ENCODE measurements around the gene ZNF747. TPM values are rescaled to one million over a fixed set of nuclear protein-coding genes. Genes with fewer than 3 reads are reported as not detected.

Gene ZNF747
- total RNA-seq, 1 experiment from 2014 or later: 8.9 TPM

DNA sequence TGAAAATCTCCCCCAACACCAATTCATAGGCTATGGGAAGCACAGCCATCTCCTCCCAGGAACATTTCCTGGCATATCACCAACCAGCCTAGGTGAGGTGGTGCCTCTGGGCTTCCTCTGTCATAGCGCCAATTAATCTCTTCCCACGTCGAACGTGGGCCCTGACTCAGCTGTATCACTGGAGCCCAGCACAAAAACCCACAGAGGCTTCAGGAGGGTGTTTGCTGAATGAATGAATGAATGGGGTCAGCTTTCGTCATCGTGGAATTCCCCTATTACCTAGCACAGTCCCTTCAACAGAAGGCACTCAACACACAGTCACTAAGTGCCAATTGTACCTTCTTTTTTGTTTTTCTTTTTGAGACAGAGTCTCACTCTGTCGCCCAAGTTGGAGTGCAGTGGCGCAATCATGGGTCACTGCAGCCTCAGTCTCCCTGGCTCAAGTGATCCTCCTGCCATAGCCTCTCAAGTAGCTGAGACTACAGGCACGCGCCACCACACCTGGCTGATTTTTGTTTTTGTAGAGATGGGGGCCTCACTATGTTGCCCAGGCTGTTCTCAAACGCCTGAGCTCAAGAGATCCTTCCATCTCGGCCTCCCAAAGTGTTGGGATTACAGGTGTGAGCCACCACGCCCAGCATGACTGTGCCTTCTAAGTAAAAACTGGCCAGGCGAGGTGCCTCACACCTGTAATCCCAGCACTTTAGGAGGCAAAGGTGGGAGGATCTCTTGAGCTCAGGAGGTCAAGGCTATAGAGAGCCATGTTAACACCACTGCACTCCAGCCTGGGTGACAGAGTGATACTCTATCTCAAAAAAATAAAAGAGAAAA lies 32.7 kb upstream of the ZNF747 start:
- H3K9me2 ChIP-seq (replicated peaks; ENCODE audit: low read length): no peaks in the 10 kb centered on the region
- intact Hi-C loops (cut with micrococcal nuclease): no loop called here
- TF ChIP-seq EZH2 (IDR thresholded peaks at IDR 0.05; ENCODE audit: low read length, unreplicated experiment) (no peak), EZH2phosphoT487 (IDR thresholded peaks at IDR 0.05; ENCODE audit: borderline replicate concordance, low read length) (no peak)
- TF ChIP-seq, protein P1, sequence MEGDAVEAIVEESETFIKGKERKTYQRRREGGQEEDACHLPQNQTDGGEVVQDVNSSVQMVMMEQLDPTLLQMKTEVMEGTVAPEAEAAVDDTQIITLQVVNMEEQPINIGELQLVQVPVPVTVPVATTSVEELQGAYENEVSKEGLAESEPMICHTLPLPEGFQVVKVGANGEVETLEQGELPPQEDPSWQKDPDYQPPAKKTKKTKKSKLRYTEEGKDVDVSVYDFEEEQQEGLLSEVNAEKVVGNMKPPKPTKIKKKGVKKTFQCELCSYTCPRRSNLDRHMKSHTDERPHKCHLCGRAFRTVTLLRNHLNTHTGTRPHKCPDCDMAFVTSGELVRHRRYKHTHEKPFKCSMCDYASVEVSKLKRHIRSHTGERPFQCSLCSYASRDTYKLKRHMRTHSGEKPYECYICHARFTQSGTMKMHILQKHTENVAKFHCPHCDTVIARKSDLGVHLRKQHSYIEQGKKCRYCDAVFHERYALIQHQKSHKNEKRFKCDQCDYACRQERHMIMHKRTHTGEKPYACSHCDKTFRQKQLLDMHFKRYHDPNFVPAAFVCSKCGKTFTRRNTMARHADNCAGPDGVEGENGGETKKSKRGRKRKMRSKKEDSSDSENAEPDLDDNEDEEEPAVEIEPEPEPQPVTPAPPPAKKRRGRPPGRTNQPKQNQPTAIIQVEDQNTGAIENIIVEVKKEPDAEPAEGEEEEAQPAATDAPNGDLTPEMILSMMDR (conservative IDR thresholded peaks at IDR 0.05; ENCODE audit: low read depth, low read length): no peak
- H3K79me2 ChIP-seq (ENCODE audit: low read length): peaks cover 2% of the 10 kb centered on the region; the same call in 1 of the 2 replicates
- no peak for ATAC-seq
- ChIA-PET POLR2A (ENCODE audit: unreplicated experiment) (interaction anchor here (1.0 kb wide), 1 partner anchor 9 kb away, joined by 5 read pairs; the partner anchor contains the start of gene ZNF764), CTCF (no interaction called here)
- BruUV-seq (replicated peaks): no TSS peak
- no peak overlapping the region for H2AFZ ChIP-seq (ENCODE audit: low read length)
- peak; percentile 58 for DNase-seq
- peak overlapping the region; percentile 76 for H3K9ac ChIP-seq (ENCODE audit: low read length)
- H3K27me3 ChIP-seq (ENCODE audit: low read length): no peaks in the 10 kb centered on the region
- H3K36me3 ChIP-seq (ENCODE audit: low read depth, low read length): no peaks in the 10 kb centered on the region
- H3K9me3 ChIP-seq (ENCODE audit: low read length): no peaks in the 10 kb centered on the region
- H3K27ac ChIP-seq (ENCODE audit: low read length): peak overlapping the region; percentile 96
- H4K20me1 ChIP-seq (ENCODE audit: low read length): no peaks in the 10 kb centered on the region
- H3F3A ChIP-seq (ENCODE audit: low read length, unreplicated experiment): no peaks in the 10 kb centered on the region
- H3K4me3 ChIP-seq (ENCODE audit: low read length): no peak overlapping the region
- peak overlapping the region; percentile 43 for H3K4me2 ChIP-seq (ENCODE audit: low read length)
- peaks cover 34% of the 10 kb centered on the region for H3K4me1 ChIP-seq (ENCODE audit: insufficient read depth, low read length)

DNA sequence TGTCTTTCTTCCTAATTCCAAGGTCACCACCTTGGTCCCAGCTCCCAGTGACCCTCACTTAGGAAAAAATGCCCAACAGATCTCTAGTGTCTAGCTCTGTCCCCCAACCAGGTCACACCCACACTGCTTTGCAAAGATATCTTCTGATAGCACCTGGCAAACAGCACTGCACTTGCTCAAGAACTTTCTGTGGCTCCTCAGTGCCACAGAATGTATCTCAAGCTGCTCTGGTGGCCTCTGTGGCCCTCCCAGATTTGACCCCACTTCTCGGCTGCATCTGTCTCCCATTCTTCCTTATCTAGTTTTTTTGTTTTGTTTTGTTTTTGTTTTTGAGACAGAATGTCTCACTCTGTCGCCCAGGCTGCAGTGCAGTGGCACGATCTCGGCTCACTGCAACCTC lies 31.9 kb upstream of the ZNF747 start:
- Histone ChIP-seq H3K4me2 (ENCODE audit: low read length) (no peak overlapping the region), H3K27ac (ENCODE audit: low read length) (peak overlapping the region; percentile 96), H4K20me1 (ENCODE audit: low read length) (no peaks in the 10 kb centered on the region), H3K4me1 (ENCODE audit: insufficient read depth, low read length) (peaks cover 34% of the 10 kb centered on the region), H3K9me2 (replicated peaks; ENCODE audit: low read length) (no peaks in the 10 kb centered on the region), H2AFZ (ENCODE audit: low read length) (no peak overlapping the region), H3K9me3 (ENCODE audit: low read length) (no peaks in the 10 kb centered on the region), H3K79me2 (ENCODE audit: low read length) (no peaks in the 10 kb centered on the region), H3F3A (ENCODE audit: low read length, unreplicated experiment) (no peaks in the 10 kb centered on the region), H3K27me3 (ENCODE audit: low read length) (no peaks in the 10 kb centered on the region), H3K4me3 (ENCODE audit: low read length) (no peak overlapping the region), H3K36me3 (ENCODE audit: low read depth, low read length) (no peaks in the 10 kb centered on the region), H3K9ac (ENCODE audit: low read length) (peak overlapping the region; percentile 76)
- POLR2A ChIA-PET (ENCODE audit: unreplicated experiment): no interaction called here
- DNase-seq (no peak), ATAC-seq (no peak)
- CTCF ChIA-PET: no interaction called here
- BruUV-seq (replicated peaks): no TSS peak
- intact Hi-C loops (cut with micrococcal nuclease): no loop called here
- no peak for TF ChIP-seq EZH2 (IDR thresholded peaks at IDR 0.05; ENCODE audit: low read length, unreplicated experiment)
- TF ChIP-seq, protein P1 (conservative IDR thresholded peaks at IDR 0.05; ENCODE audit: low read depth, low read length): no peak
- TF ChIP-seq EZH2phosphoT487 (IDR thresholded peaks at IDR 0.05; ENCODE audit: borderline replicate concordance, low read length): no peak

DNA sequence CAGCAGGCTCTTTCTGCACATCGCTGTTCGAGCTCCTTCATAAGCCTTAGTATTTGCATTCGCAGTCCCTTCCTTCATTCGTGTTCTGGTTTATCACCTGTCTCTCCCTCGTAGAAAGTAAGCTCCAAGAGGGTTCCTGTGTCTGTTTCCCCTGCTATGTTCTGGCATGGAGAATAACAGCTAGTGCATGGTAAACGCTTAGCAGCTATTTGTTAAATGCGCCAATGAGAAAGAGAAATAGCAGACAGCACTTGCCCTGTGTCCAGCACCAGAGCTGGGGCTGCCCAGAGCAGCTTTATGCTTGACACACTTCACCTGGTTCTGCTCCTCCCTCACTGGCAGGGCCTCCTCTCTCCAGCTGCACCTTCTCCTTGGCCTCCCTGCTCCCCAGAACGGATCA lies 31.3 kb upstream of the ZNF747 start:
- no peak overlapping the region for H3K4me3 ChIP-seq (ENCODE audit: low read length)
- ATAC-seq (no peak), DNase-seq (no peak)
- no peaks in the 10 kb centered on the region for H3K27me3 ChIP-seq (ENCODE audit: low read length)
- no peak overlapping the region for H3K9ac ChIP-seq (ENCODE audit: low read length)
- ChIA-PET CTCF (no interaction called here), POLR2A (ENCODE audit: unreplicated experiment) (interaction anchor here (0.5 kb wide), 1 partner anchor 9 kb away, joined by 3 read pairs; no protein-coding TSS in a partner anchor)
- H3K79me2 ChIP-seq (ENCODE audit: low read length): no peaks in the 10 kb centered on the region
- H3K27ac ChIP-seq (ENCODE audit: low read length): no peak overlapping the region
- TF ChIP-seq EZH2 (IDR thresholded peaks at IDR 0.05; ENCODE audit: low read length, unreplicated experiment): no peak
- no peak for TF ChIP-seq EZH2phosphoT487 (IDR thresholded peaks at IDR 0.05; ENCODE audit: borderline replicate concordance, low read length)
- TF ChIP-seq, protein P1 (conservative IDR thresholded peaks at IDR 0.05; ENCODE audit: low read depth, low read length): no peak
- intact Hi-C loops (cut with micrococcal nuclease): no loop called here
- H3K9me3 ChIP-seq (ENCODE audit: low read length): no peaks in the 10 kb centered on the region
- no peak overlapping the region for H2AFZ ChIP-seq (ENCODE audit: low read length)
- no TSS peak for BruUV-seq (replicated peaks)
- H3K4me1 ChIP-seq (ENCODE audit: insufficient read depth, low read length): peaks cover 32% of the 10 kb centered on the region
- no peaks in the 10 kb centered on the region for H4K20me1 ChIP-seq (ENCODE audit: low read length)
- H3K36me3 ChIP-seq (ENCODE audit: low read depth, low read length): no peaks in the 10 kb centered on the region
- no peak overlapping the region for H3K4me2 ChIP-seq (ENCODE audit: low read length)
- H3F3A ChIP-seq (ENCODE audit: low read length, unreplicated experiment): no peaks in the 10 kb centered on the region
- H3K9me2 ChIP-seq (replicated peaks; ENCODE audit: low read length): no peaks in the 10 kb centered on the region
